Ishikawa (cell line): ENCODE measurements around the gene UTY.

ENCODE experiments used
- CEBPB ChIP-seq: IDR thresholded peaks from 2 replicates; pipeline ENCODE4 v1.6.1; 2012
- CREB1 ChIP-seq: IDR thresholded peaks from 2 replicates; pipeline ENCODE4 v1.6.1; 2012; ENCODE audit warnings: low read depth
- EGR1 ChIP-seq: IDR thresholded peaks from 2 replicates; pipeline ENCODE4 v1.6.1; 2012
- EP300 ChIP-seq: IDR thresholded peaks from 2 replicates; pipeline ENCODE4 v1.6.1; 2012; ENCODE audit warnings: borderline replicate concordance
- FOXM1 ChIP-seq: IDR thresholded peaks from 2 replicates; pipeline ENCODE4 v1.6.1; 2012; ENCODE audit warnings: low read depth, borderline replicate concordance
- NFIC ChIP-seq: IDR thresholded peaks from 2 replicates; pipeline ENCODE4 v1.6.1; 2012
- RAD21 ChIP-seq: IDR thresholded peaks from 2 replicates; pipeline ENCODE4 v1.6.1; 2012; ENCODE audit warnings: low read depth
- TAF1 ChIP-seq: IDR thresholded peaks from 2 replicates; pipeline ENCODE4 v1.6.1; 2012; ENCODE audit warnings: low read depth, mild to moderate bottlenecking
- TCF12 ChIP-seq: IDR thresholded peaks from 2 replicates; pipeline ENCODE4 v1.6.1; 2012; ENCODE audit warnings: low read depth
- TEAD4 ChIP-seq: IDR thresholded peaks from 2 replicates; pipeline ENCODE4 v1.6.1; 2012
- YY1 ChIP-seq: IDR thresholded peaks from 2 replicates; pipeline ENCODE4 v1.6.1; 2012; ENCODE audit warnings: low read depth
- ZBTB7A ChIP-seq: IDR thresholded peaks from 2 replicates; pipeline ENCODE4 v1.6.1; 2012; ENCODE audit warnings: low read depth
- TF ChIP-seq, protein P1 (sequence below): IDR thresholded peaks from 2 replicates; pipeline ENCODE4 v1.6.1; 2012; ENCODE audit warnings: low read depth, mild to moderate bottlenecking
- TF ChIP-seq, protein P2 (sequence below): IDR thresholded peaks from 2 replicates; pipeline ENCODE4 v1.6.1; 2012
- TF ChIP-seq, protein P3 (sequence below): IDR thresholded peaks from 2 replicates; pipeline ENCODE4 v1.6.1; 2012

UTY gene

DNA sequence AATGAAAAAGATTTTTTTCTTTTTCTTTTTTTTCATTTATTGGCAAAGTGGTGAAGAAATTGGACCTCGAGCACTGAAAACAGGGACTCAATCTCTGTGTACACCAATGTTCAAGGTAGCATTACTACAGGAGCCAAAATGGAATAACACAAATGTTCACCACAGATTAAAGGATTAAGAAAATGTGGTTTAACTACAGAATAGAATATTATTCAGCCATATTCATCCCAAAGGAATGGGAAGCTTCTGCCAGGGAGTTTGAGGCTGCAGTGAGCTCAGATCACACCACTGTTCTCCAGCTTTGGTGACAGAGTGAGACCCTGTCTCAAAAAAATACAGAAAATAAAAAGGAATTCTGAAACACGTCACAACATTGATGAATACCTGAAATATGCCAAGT lies 81.0 kb downstream of the UTY start:
- TF ChIP-seq NFIC (no peak), ZBTB7A (no peak), FOXM1 (no peak), CREB1 (no peak), YY1 (no peak), TEAD4 (no peak), TAF1 (no peak), EGR1 (no peak), RAD21 (no peak), CEBPB (no peak), TCF12 (no peak)
- TF ChIP-seq, protein P1, sequence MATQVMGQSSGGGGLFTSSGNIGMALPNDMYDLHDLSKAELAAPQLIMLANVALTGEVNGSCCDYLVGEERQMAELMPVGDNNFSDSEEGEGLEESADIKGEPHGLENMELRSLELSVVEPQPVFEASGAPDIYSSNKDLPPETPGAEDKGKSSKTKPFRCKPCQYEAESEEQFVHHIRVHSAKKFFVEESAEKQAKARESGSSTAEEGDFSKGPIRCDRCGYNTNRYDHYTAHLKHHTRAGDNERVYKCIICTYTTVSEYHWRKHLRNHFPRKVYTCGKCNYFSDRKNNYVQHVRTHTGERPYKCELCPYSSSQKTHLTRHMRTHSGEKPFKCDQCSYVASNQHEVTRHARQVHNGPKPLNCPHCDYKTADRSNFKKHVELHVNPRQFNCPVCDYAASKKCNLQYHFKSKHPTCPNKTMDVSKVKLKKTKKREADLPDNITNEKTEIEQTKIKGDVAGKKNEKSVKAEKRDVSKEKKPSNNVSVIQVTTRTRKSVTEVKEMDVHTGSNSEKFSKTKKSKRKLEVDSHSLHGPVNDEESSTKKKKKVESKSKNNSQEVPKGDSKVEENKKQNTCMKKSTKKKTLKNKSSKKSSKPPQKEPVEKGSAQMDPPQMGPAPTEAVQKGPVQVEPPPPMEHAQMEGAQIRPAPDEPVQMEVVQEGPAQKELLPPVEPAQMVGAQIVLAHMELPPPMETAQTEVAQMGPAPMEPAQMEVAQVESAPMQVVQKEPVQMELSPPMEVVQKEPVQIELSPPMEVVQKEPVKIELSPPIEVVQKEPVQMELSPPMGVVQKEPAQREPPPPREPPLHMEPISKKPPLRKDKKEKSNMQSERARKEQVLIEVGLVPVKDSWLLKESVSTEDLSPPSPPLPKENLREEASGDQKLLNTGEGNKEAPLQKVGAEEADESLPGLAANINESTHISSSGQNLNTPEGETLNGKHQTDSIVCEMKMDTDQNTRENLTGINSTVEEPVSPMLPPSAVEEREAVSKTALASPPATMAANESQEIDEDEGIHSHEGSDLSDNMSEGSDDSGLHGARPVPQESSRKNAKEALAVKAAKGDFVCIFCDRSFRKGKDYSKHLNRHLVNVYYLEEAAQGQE, result no peak
- TF ChIP-seq, protein P2, sequence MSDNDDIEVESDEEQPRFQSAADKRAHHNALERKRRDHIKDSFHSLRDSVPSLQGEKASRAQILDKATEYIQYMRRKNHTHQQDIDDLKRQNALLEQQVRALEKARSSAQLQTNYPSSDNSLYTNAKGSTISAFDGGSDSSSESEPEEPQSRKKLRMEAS, result no peak
- TF ChIP-seq, protein P3, sequence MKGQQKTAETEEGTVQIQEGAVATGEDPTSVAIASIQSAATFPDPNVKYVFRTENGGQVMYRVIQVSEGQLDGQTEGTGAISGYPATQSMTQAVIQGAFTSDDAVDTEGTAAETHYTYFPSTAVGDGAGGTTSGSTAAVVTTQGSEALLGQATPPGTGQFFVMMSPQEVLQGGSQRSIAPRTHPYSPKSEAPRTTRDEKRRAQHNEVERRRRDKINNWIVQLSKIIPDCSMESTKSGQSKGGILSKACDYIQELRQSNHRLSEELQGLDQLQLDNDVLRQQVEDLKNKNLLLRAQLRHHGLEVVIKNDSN, result no peak

DNA sequence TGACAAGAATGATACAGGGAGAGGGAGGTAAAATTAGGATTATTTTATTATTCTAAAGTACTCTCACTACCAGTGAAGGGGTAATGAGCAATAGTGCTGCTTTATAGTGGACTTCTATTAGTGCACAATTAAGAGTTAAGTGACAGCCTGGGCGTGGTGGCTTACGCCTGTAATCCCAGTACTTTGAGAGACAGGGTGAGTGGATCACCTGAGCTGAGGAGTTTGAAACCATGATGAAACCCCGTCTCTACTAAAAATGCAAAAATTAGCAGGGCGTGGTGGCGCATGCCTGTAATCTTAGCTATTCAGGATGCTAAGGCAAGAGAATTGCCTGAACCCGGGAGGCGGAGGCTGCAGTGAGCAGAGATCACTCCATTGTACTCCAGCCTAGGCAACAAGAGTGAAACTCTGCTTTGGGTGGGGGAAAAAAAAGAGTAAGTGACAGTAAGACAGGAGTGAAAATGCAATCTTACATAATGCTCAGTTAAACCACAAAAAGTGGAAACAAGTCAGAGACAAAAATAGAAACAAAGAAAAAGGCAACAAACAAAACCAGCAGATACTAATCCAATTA lies 98.6 kb downstream of the UTY start:
- no peak for TF ChIP-seq EP300
- TF ChIP-seq NFIC, result no peak
- no peak for TF ChIP-seq ZBTB7A
- TF ChIP-seq TCF12, result no peak
- TF ChIP-seq, protein P1, result no peak
- no peak for TF ChIP-seq EGR1
- TF ChIP-seq CREB1, result no peak

DNA sequence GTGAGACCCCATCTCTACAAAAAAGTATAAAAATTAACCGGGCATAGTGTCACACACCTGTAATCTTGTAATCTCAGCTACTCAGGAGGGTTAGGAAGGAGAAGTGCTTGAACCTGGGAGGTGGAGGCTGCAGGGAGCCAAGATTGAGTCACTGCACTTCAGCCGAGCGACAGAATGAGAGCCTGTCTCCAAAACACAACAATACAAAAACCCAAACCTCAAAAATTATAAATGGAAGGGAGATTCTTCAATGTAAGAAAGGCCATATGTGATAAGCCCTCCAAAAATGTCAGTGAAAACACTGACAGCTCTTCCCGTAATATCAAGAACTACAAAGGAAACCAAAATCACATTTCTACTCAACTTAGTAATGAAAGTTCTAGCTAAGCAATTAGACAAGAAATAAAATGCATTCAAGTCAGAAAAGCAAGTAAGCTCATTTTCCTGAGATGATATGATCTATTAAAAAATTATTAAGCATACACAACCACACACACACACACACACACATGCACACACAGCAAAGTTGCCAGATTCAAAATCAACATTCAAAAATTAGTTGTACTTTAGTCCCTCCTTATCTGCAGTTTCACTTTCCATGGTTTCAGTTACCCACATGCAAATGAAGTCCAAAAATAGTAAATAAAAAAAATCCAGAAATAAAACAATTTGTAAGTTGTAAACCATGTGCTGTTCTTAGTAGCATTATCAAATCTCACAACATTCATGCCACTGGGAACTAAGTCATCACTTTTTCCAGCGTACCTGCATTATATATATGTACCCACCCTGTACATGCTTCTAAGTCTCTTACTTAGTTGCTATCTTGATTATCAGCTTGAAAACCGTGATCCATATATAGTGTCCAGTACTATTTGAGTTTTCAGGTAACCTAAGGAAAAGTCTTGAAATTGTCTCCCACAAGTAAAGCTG lies 108.7 kb downstream of the UTY start:
- TF ChIP-seq TEAD4 (no peak), RAD21 (no peak), EP300 (no peak), CEBPB (no peak), EGR1 (no peak), YY1 (no peak), TAF1 (no peak), TCF12 (no peak), ZBTB7A (no peak), CREB1 (no peak), FOXM1 (no peak), NFIC (no peak)
- TF ChIP-seq, protein P3, result no peak
- TF ChIP-seq, protein P2, result no peak
- TF ChIP-seq, protein P1, result no peak

DNA sequence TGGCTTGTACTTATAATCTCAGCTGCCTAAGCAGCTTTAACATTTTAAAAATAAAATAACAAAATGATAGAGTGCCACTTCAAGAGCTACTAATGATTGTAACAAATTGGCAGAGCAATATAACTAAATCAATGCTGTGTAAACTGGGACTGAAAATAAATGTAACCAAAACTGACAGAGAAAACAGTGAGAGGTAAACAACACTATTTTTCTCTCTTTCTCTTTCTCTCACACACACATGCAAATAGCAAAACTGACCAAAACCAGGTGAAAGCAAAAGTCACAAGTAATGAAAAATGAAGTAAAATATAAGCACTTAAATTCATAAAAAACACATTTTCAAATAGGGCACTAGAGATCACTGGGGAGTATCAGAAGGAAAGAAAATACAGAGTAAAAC lies 109.6 kb downstream of the UTY start:
- no peak for TF ChIP-seq RAD21
